Brain microvascular endothelial cell (primary cell): Measurements from ENCODE around the gene NOTUM.
"Not testable (repeated sequence)": the region's sequence is repeated elsewhere in the genome, so short reads cannot be mapped to it uniquely, and the experiment has no call there.

Source experiments
- DNase-seq: peaks from one replicate; pipeline ENCODE4 v3.0.0-alpha.2; 2020
- H3K27ac ChIP-seq: fragments of 250-450 bp; sonication (Bioruptor Pico); 2 replicates; pipeline ENCODE4 v1.5.1; 2020; ENCODE audit warnings: mild to moderate bottlenecking, moderate library complexity
- H3K27me3 ChIP-seq: fragments of 250-450 bp; sonication (Bioruptor Pico); replicated peaks from 2 replicates; pipeline ENCODE4 v1.5.1; 2020; ENCODE audit warnings: mild to moderate bottlenecking
- H3K36me3 ChIP-seq: fragments of 250-450 bp; sonication (Bioruptor Pico); replicated peaks from 2 replicates; pipeline ENCODE4 v1.5.1; 2020; ENCODE audit warnings: mild to moderate bottlenecking
- H3K4me3 ChIP-seq: 2 replicates; pipeline ENCODE4 v1.5.1; 2011; ENCODE audit warnings: low read depth, mild to moderate bottlenecking, control low read depth, low read length, moderate library complexity
- in situ Hi-C: cut with HindIII; loops from 2 replicates; pipeline ENCODE4 v1.10.0; 2017; ENCODE audit warnings: low sequenced_read_pairs, low pct_ligation_motif_present
- TF ChIP-seq, protein P1 (sequence below): IDR thresholded peaks from 2 replicates; pipeline ENCODE4 v1.5.1; 2011; ENCODE audit warnings: low read depth, mild to moderate bottlenecking, moderate library complexity, low read length, control low read depth, inconsistent platforms; ENCODE audit errors: missing control alignments

The NOTUM gene

DNA sequence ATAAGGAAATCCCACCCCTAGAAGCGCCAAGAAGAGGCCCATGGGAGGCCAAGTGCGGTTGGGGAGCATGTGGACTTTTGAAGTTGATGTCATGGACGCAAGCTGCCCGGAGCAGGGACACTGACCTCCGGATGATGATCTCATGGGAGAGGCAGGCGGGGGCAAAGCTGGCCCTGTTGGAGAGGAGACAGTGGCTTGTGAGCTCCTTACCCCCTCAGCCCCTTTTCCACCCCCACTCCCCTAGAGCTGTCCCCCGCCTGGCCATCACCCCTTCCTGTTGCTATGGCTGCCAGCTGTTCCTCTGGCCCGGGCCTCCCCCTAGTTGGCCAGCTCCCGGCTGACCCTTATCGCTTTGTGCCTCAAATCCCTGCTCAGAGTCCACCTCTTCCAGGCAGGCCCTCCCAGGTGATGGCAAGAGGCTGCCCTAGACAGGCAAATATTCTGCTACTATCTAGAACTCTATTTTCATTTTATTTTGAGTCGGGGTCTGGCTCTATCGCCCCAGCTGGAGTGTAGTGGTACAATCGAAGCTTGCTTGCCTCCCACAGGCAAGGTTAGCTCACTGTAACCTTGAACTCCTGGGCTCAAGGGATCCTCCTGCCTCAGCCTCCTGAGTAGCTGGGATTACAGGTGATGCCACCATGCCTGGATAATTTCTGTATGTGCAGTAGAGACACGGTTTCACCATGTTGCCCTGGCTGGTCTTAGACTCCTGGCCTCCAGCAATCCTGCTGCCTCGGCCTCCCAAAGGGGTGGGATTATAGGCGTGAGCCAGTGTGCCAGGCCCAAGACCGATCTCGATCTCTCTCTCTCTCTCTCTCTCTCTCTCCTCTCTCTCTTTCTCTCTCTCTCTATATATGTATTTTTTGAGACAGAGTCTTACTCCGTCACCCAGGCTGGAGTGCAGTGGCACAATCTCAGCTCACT lies 6.6 kb downstream of the NOTUM start:
- no peaks in the 10 kb centered on the region for H3K36me3 ChIP-seq
- H3K27ac ChIP-seq, result no peak overlapping the region
- in situ Hi-C loops, result no loop called here
- peaks cover 20% of the 10 kb centered on the region for H3K27me3 ChIP-seq
- TF ChIP-seq, protein P1, sequence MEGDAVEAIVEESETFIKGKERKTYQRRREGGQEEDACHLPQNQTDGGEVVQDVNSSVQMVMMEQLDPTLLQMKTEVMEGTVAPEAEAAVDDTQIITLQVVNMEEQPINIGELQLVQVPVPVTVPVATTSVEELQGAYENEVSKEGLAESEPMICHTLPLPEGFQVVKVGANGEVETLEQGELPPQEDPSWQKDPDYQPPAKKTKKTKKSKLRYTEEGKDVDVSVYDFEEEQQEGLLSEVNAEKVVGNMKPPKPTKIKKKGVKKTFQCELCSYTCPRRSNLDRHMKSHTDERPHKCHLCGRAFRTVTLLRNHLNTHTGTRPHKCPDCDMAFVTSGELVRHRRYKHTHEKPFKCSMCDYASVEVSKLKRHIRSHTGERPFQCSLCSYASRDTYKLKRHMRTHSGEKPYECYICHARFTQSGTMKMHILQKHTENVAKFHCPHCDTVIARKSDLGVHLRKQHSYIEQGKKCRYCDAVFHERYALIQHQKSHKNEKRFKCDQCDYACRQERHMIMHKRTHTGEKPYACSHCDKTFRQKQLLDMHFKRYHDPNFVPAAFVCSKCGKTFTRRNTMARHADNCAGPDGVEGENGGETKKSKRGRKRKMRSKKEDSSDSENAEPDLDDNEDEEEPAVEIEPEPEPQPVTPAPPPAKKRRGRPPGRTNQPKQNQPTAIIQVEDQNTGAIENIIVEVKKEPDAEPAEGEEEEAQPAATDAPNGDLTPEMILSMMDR, result no peak
- no peak for DNase-seq
- no peak overlapping the region for H3K4me3 ChIP-seq

DNA sequence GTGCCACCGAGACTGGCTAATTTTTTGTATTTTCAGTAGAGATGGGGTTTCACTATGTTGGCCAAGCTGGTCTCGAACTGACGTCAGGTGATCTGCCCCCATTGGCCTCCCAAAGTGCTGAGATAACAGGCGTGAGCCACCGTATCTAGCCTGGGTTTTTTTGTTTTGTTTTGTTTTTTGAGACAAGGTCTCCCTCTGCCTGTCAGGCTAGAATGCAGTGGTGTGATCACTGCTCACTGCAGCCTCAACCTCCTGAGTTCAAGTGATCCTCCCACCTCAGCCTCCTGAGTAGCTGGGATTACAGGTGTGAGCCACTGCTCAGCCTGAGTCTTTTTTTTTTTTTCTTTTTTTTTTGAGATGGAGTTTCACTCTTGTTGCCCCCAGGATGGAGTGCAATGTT lies 7.5 kb downstream of the NOTUM start:
- H3K27ac ChIP-seq, H3K36me3 ChIP-seq, H3K4me3 ChIP-seq, DNase-seq, in situ Hi-C loops: not testable (repeated sequence)
- H3K27me3 ChIP-seq, result peaks cover 10% of the 10 kb centered on the region

DNA sequence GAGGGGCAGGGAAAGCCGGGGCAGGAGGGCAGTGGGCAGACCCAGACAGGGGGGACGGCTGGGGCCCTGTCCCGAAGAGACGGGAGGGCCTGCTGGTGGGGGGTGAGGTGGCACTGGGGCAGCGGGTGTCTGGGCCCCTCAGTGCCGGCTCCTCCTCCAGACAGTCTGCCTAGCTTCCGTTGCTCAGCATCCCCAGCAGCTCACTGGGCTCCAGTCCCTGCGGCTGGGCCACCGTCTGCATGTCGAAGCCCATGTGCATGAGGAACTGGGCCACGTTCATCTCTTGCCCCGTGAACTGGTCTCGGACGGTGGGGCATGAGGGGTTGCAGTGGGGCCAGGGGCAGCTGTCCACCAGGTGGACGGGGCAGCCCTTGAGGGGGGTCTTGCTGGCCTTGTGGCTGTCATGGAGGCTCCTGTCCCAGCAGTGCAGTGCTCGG lies 8.2 kb downstream of the NOTUM start:
- no peak for DNase-seq
- Histone ChIP-seq H3K27me3 (peaks cover 4% of the 10 kb centered on the region), H3K27ac (no peak overlapping the region), H3K36me3 (no peaks in the 10 kb centered on the region), H3K4me3 (no peak overlapping the region)
- in situ Hi-C loops, result no loop called here
- TF ChIP-seq, protein P1, result no peak

DNA sequence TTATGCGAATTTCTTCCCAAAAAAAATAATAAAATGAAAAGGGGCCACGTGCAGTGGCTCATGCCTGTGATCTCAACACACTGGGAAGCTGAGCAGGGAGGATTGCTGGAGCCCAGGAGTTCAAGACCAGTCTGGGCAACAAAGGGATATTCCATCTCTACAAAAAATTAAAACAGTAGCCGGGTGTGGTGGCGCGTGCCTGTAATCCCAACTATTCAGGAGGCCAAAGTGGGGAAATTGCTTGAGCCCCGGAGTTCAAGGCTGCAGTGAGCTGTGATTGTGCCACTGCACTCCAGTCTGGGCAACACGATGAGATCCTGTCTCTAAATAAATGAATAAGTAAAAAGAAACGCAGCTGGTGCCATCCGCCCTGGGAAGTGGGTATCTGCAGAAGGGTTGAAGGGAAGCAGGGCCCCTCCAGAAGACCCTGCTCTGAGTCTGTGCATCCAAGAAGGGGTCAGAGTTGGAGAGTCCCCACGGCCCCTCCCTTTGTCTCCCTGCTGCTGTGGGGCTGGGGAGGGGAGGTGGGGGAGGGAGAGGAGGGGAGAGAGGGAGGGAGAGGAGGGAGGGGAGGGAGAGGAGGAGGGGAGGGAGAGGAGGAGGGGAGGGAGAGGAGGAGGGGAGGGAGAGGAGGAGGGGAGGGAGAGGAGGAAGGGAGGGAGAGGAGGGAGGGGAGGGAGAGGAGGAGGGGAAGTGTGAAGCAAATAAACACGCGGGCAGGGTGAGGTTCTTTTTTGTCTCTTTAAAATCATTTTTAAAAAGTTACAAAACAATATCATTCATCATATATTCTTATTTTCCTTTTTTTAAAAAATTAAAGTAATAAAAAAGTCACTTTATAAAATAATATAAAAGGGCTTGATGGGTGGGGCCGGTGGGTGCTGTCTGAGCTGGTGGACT lies 9.0 kb downstream of the NOTUM start:
- TF ChIP-seq, protein P1, result no peak
- Histone ChIP-seq H3K4me3 (no peak overlapping the region), H3K27ac (no peak overlapping the region), H3K36me3 (no peaks in the 10 kb centered on the region), H3K27me3 (peaks cover 2% of the 10 kb centered on the region)
- DNase-seq, result no peak
- in situ Hi-C loops, result no loop called here

DNA sequence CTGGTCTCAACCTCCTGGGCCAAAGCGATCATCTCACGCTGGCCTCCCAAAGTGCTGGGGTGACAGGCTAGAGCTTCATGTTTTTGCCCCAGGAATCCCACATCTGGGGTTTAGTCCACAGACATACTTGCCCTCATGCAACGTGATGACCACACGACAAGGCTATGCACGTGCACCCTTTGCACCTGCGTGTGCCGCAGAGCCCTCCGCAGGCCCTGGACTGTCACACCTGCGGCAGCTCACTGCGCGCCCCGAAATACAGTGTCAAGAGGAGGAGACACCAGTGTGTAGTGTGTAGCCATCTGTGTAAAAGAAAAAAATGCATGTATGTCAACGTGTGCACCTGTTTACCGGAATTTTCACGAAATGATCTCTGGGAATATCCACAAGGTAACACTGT lies 10.5 kb downstream of the NOTUM start:
- Histone ChIP-seq H3K36me3 (no peaks in the 10 kb centered on the region), H3K27ac (no peak overlapping the region), H3K4me3 (no peak overlapping the region), H3K27me3 (peaks cover 2% of the 10 kb centered on the region)
- in situ Hi-C loops, result no loop called here
- TF ChIP-seq, protein P1, result no peak
- DNase-seq, result no peak
